ENCODE results near the gene ZNF776. TPM values are rescaled to one million over a fixed set of nuclear protein-coding genes. Genes with fewer than 3 reads are reported as not detected.
A peak's percentile ranks its signal among the peaks of the same experiment; 100 is the strongest.

The ZNF776 gene
- total RNA-seq, 4 donors from 2014 or later = 15.0 to 120 (median 16.7) TPM

DNA sequence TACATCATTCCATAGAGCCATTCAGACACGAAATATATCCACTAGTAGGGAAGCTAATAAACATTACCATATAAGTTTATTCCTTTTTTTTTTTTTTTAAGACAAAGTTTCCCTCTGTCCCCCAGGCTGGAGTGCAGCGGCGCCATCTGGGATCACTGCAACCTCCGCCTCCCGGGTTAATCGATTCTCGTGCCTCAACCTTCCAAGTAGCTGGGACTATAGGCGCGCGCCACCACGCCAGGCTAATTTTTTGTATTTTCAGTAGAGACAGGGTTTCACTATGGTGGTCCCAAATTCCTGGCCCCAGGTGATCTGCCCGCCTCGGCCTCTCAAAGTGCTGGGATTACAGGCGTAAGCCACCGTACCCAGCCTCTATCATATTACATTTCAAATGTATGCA, 37.0 kb upstream of the ZNF776 start:
- H3K9me3 ChIP-seq = peaks cover 21 to 33% of the 10 kb centered on the region in 2 donors
- H3K27me3 ChIP-seq = no peaks in the 10 kb centered on the region
- peak overlapping the region in 1 of 4 donors; percentile 51 for H3K4me3 ChIP-seq
- H3K27ac ChIP-seq = peak overlapping the region in 2 of 4 donors; percentile 77 to 82
- TF ChIP-seq, protein P1, sequence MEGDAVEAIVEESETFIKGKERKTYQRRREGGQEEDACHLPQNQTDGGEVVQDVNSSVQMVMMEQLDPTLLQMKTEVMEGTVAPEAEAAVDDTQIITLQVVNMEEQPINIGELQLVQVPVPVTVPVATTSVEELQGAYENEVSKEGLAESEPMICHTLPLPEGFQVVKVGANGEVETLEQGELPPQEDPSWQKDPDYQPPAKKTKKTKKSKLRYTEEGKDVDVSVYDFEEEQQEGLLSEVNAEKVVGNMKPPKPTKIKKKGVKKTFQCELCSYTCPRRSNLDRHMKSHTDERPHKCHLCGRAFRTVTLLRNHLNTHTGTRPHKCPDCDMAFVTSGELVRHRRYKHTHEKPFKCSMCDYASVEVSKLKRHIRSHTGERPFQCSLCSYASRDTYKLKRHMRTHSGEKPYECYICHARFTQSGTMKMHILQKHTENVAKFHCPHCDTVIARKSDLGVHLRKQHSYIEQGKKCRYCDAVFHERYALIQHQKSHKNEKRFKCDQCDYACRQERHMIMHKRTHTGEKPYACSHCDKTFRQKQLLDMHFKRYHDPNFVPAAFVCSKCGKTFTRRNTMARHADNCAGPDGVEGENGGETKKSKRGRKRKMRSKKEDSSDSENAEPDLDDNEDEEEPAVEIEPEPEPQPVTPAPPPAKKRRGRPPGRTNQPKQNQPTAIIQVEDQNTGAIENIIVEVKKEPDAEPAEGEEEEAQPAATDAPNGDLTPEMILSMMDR (IDR thresholded peaks at IDR 0.05) = no peak
- TF ChIP-seq POLR2A (IDR thresholded peaks at IDR 0.05) = no peak
- TF ChIP-seq EP300 (IDR thresholded peaks at IDR 0.05; ENCODE audit: low read depth) = no peak
- no peak for TF ChIP-seq POLR2AphosphoS5 (IDR thresholded peaks at IDR 0.05)
- no peak for DNase-seq
- no peaks in the 10 kb centered on the region for H3K36me3 ChIP-seq
- intact Hi-C loops (cut with DNase I; ENCODE audit: low total_unique reads) = no loop called here
- in situ Hi-C loops (cut with MboI; ENCODE audit: low pct_ligation_motif_present in 1 of 4, low pct_unique_long_range_greater_than_20kb in 1 of 4, low sequenced_read_pairs in 3 of 4) = no loop called here
- 70 to 78% methylated on average over 4 to 15 of the region's 15 CpGs for WGBS, 2 donors (ENCODE audit: low coverage in 1 of 2)
- peaks cover 0 to 4% (median 0%) of the 10 kb centered on the region in 4 donors for H3K4me1 ChIP-seq

DNA sequence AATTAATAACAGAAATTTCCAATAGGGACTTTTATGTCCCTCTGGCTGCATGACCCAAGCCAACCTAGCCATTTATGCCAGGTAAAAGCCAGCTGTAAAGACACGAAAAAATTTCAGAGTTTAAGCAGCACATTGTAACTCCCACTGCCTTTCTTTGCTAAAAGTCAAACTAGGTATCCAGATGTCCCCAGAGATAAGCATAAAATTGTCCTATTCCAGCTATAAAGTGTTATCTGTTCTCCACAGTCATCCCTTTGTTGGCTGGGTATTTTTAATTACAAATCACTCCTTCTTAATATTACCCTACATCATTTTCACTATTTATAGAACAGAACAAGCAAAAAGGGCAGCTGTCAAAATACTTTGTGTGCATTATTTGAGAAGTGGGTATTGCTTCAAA, 34.4 kb upstream of the ZNF776 start:
- 71 to 73% methylated on average over 1 of the region's 1 CpG for WGBS, 2 donors (ENCODE audit: low coverage in 1 of 2)
- Histone ChIP-seq H3K27ac (no peak overlapping the region), H3K36me3 (no peaks in the 10 kb centered on the region), H3K27me3 (no peaks in the 10 kb centered on the region), H3K4me1 (peaks cover 0 to 3% (median 0%) of the 10 kb centered on the region in 4 donors), H3K4me3 (no peak overlapping the region), H3K9me3 (peaks cover 22 to 38% of the 10 kb centered on the region in 2 donors)
- DNase-seq = no peak
- no peak for TF ChIP-seq POLR2AphosphoS5 (IDR thresholded peaks at IDR 0.05)
- no peak for TF ChIP-seq EP300 (IDR thresholded peaks at IDR 0.05; ENCODE audit: low read depth)
- TF ChIP-seq, protein P1 (IDR thresholded peaks at IDR 0.05) = no peak
- no peak for TF ChIP-seq POLR2A (IDR thresholded peaks at IDR 0.05)
- intact Hi-C loops (cut with DNase I; ENCODE audit: low total_unique reads) (no loop called here), in situ Hi-C loops (cut with MboI; ENCODE audit: low pct_ligation_motif_present in 1 of 4, low pct_unique_long_range_greater_than_20kb in 1 of 4, low sequenced_read_pairs in 3 of 4) (no loop called here)

DNA sequence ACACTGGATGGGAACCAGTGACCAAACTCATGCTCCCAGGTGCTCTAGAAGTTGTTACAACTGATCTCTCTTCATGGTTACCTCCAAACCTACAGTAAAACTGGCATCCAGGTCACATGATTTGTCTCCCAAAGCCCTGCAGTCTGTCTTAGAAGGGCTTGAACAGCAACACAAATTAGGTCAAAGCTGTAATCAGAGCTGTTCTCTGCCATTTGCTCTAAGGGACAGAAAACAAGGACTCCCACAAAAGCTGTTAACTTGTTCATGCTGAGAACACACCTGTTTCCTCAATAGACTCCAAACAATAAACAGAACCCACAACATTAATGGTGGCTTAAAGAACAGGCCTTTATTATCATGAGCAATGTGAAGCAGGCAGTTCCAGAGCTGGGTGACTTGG, 27.2 kb upstream of the ZNF776 start:
- Histone ChIP-seq H3K9me3 (peaks cover 49 to 68% of the 10 kb centered on the region in 2 donors), H3K27ac (no peak overlapping the region), H3K27me3 (no peaks in the 10 kb centered on the region), H3K4me3 (no peak overlapping the region), H3K4me1 (no peaks in the 10 kb centered on the region), H3K36me3 (peaks cover 0 to 41% (median 17%) of the 10 kb centered on the region in 4 donors)
- intact Hi-C loops (cut with DNase I; ENCODE audit: low total_unique reads) = no loop called here
- TF ChIP-seq EP300 (IDR thresholded peaks at IDR 0.05; ENCODE audit: low read depth) = no peak
- no peak for TF ChIP-seq POLR2AphosphoS5 (IDR thresholded peaks at IDR 0.05)
- no peak for TF ChIP-seq POLR2A (IDR thresholded peaks at IDR 0.05)
- TF ChIP-seq, protein P1 (IDR thresholded peaks at IDR 0.05) = no peak
- in situ Hi-C loops (cut with MboI; ENCODE audit: low pct_ligation_motif_present in 1 of 4, low pct_unique_long_range_greater_than_20kb in 1 of 4, low sequenced_read_pairs in 3 of 4) = no loop called here
- DNase-seq = no peak

DNA sequence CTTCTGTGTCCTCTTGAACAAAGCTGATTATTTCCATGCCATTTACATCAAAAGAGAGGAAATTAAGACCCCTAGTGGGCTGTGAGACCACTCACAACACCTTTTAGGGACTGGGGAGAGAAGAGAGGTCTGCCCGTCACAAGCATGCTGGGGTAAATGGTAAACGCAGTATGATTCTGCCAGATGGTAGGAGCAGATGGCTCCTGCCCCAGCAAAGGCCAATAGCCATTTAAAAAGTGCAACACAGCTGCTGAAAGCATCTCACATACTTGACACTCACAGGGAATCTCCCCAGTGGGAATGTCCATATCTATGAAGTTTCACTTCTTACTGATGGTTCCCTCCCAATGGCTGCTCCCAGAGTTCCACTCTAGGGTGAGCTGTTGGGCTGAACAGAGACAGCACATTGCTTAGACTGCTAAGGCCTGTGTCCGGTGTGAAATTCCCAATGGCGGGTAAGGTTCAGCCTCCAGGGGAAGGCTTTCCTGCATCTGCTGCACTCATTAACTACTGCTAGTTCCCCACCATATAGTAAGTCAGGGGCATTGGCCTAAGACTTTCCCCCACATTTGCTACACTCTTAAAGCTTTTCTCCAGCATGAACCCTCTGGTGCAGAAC, 26.6 kb upstream of the ZNF776 start:
- intact Hi-C loops (cut with DNase I; ENCODE audit: low total_unique reads) = no loop called here
- TF ChIP-seq POLR2A (IDR thresholded peaks at IDR 0.05) = no peak
- TF ChIP-seq POLR2AphosphoS5 (IDR thresholded peaks at IDR 0.05) = no peak
- TF ChIP-seq, protein P1 (IDR thresholded peaks at IDR 0.05) = no peak
- TF ChIP-seq EP300 (IDR thresholded peaks at IDR 0.05; ENCODE audit: low read depth) = no peak
- WGBS, 2 donors (ENCODE audit: low coverage in 1 of 2) = 94% methylated on average over 4 of the region's 4 CpGs; no CpG with 5 or more reads in 1 of the 2 donors

More for the DNA sequence above, 26.6 kb upstream of the ZNF776 start:
- Histone ChIP-seq H3K27ac (no peak overlapping the region), H3K9me3 (peaks cover 52 to 73% of the 10 kb centered on the region in 2 donors), H3K4me3 (no peak overlapping the region), H3K27me3 (no peaks in the 10 kb centered on the region), H3K36me3 (peaks cover 0 to 41% (median 17%) of the 10 kb centered on the region in 4 donors), H3K4me1 (no peaks in the 10 kb centered on the region)
- no peak for DNase-seq
- in situ Hi-C loops (cut with MboI; ENCODE audit: low pct_ligation_motif_present in 1 of 4, low pct_unique_long_range_greater_than_20kb in 1 of 4, low sequenced_read_pairs in 3 of 4) = no loop called here

Measured in transverse colon (tissue), 4 donors.